ENCODE measurements around the gene PSMA8. TPM values are rescaled to one million over a fixed set of nuclear protein-coding genes. Genes with fewer than 3 reads are reported as not detected.
"Not testable (repeated sequence)": the region's sequence is repeated elsewhere in the genome, so short reads cannot be mapped to it uniquely, and the experiment has no call there.

PSMA8 gene
- total RNA-seq, 2 experiments from 2014 or later: 1.3 to 1.8 TPM

GRCh38 chr18:26134107-26134506 lies 438 bp downstream of the PSMA8 start:
- POLR2A ChIA-PET: no interaction called here
- H3K27me3 Mint-ChIP-seq: no peaks in the 10 kb centered on the region
- H3K9me3 Mint-ChIP-seq: no peaks in the 10 kb centered on the region
- intact Hi-C loops (cut with micrococcal nuclease): no loop called here
- CTCF ChIA-PET: no interaction called here
- ATAC-seq (peak; percentile 57), DNase-seq (peak; percentile 21)
- H3K4me1 Mint-ChIP-seq (ENCODE audit: low read depth): peaks cover 1% of the 10 kb centered on the region
- H3K36me3 Mint-ChIP-seq (ENCODE audit: low read depth): no peaks in the 10 kb centered on the region
- H3K27ac Mint-ChIP-seq: peak overlapping the region; percentile 91
- TF ChIP-seq CTCF (IDR thresholded peaks at IDR 0.05): no peak
- peak overlapping the region; percentile 72 for H3K4me3 Mint-ChIP-seq

- POLR2A ChIA-PET: no interaction called here
- no peak for DNase-seq
- no peak overlapping the region for H3K4me3 Mint-ChIP-seq
- no peaks in the 10 kb centered on the region for H3K36me3 Mint-ChIP-seq (ENCODE audit: low read depth)
- H3K27me3 Mint-ChIP-seq: no peaks in the 10 kb centered on the region
- CTCF ChIA-PET: no interaction called here
- TF ChIP-seq CTCF (IDR thresholded peaks at IDR 0.05): no peak
- ATAC-seq: no peak
- intact Hi-C loops (cut with micrococcal nuclease): no loop called here
- H3K9me3 Mint-ChIP-seq: no peaks in the 10 kb centered on the region
- peaks cover 1% of the 10 kb centered on the region for H3K4me1 Mint-ChIP-seq (ENCODE audit: low read depth)
- H3K27ac Mint-ChIP-seq: no peak overlapping the region
These were observed 1.9 kb downstream of the PSMA8 start for GRCh38 chr18:26135548-26135947.

- intact Hi-C loops (cut with micrococcal nuclease): no loop called here
- POLR2A ChIA-PET: interaction anchor here (0.6 kb wide), 1 partner anchor 239 kb away, joined by 3 read pairs; no protein-coding TSS in a partner anchor
- no peak overlapping the region for H3K27ac Mint-ChIP-seq
These were observed 23.7 kb downstream of the PSMA8 start for GRCh38 chr18:26157326-26157725.

GRCh38 chr18:26159353-26159752 lies 25.7 kb downstream of the PSMA8 start:
- intact Hi-C loops (cut with micrococcal nuclease): no loop called here
- Mint-ChIP-seq H3K4me3 (no peak overlapping the region), H3K9me3 (no peaks in the 10 kb centered on the region), H3K36me3 (ENCODE audit: low read depth) (no peaks in the 10 kb centered on the region), H3K27me3 (peaks cover 2% of the 10 kb centered on the region), H3K4me1 (ENCODE audit: low read depth) (no peaks in the 10 kb centered on the region), H3K27ac (no peak overlapping the region)
- ATAC-seq (no peak), DNase-seq (no peak)
- POLR2A ChIA-PET: no interaction called here
- CTCF ChIA-PET: interaction anchor here (0.9 to 1.1 kb wide), 3 partner anchors 18 to 238 kb away, joined by 3 to 4 read pairs (median 3); no protein-coding TSS in a partner anchor
- TF ChIP-seq CTCF (IDR thresholded peaks at IDR 0.05): peak; percentile 49

More at GRCh38 chr18:26157326-26157725, 23.7 kb downstream of the PSMA8 start:
- H3K9me3 Mint-ChIP-seq: no peaks in the 10 kb centered on the region
- CTCF ChIA-PET: no interaction called here
- TF ChIP-seq CTCF (IDR thresholded peaks at IDR 0.05): no peak
- no peaks in the 10 kb centered on the region for H3K36me3 Mint-ChIP-seq (ENCODE audit: low read depth)
- H3K4me3 Mint-ChIP-seq: no peak overlapping the region
- H3K27me3 Mint-ChIP-seq: peaks cover 2% of the 10 kb centered on the region
- ATAC-seq (no peak), DNase-seq (no peak)
- no peaks in the 10 kb centered on the region for H3K4me1 Mint-ChIP-seq (ENCODE audit: low read depth)

GRCh38 chr18:26164571-26164970 lies 30.9 kb downstream of the PSMA8 start:
- no peaks in the 10 kb centered on the region for H3K27me3 Mint-ChIP-seq
- no peak for ATAC-seq
- H3K4me1 Mint-ChIP-seq (ENCODE audit: low read depth): no peaks in the 10 kb centered on the region
- intact Hi-C loops (cut with micrococcal nuclease): no loop called here
- TF ChIP-seq CTCF (IDR thresholded peaks at IDR 0.05): no peak
- no peaks in the 10 kb centered on the region for H3K9me3 Mint-ChIP-seq
- no peak overlapping the region for H3K4me3 Mint-ChIP-seq
- no peaks in the 10 kb centered on the region for H3K36me3 Mint-ChIP-seq (ENCODE audit: low read depth)
- no peak overlapping the region for H3K27ac Mint-ChIP-seq
- ChIA-PET POLR2A (no interaction called here), CTCF (no interaction called here)
- no peak for DNase-seq

GRCh38 chr18:26167592-26167991 lies 33.9 kb downstream of the PSMA8 start:
- DNase-seq; CTCF ChIA-PET; H3K4me1 Mint-ChIP-seq (ENCODE audit: low read depth); POLR2A ChIA-PET; H3K4me3 Mint-ChIP-seq; H3K27ac Mint-ChIP-seq; H3K27me3 Mint-ChIP-seq; intact Hi-C loops (cut with micrococcal nuclease); ATAC-seq; H3K36me3 Mint-ChIP-seq (ENCODE audit: low read depth); H3K9me3 Mint-ChIP-seq: not testable (repeated sequence)

All from activated CD8-positive, alpha-beta T cell treated with anti-CD3 and anti-CD28 coated beads for 36 hours (primary cell).